ENCODE measurements around the gene CHI3L1. TPM values are rescaled to one million over a fixed set of nuclear protein-coding genes. Genes with fewer than 3 reads are reported as not detected.

CHI3L1 gene
- total RNA-seq, 1 experiment from 2014 or later = not detected

GRCh38 chr1:203159844-203160243 lies 26.7 kb downstream of the CHI3L1 start:
- H2BK15ac ChIP-seq (ENCODE audit: low read depth, low read length) = no peak overlapping the region
- H3T11ph ChIP-seq (ENCODE audit: low read length) = no peak overlapping the region
- no peak overlapping the region for H4K5ac ChIP-seq (ENCODE audit: insufficient read length, low read depth, low read length)
- H3K27ac Mint-ChIP-seq = no peak overlapping the region
- no peak overlapping the region for H3K9ac ChIP-seq (ENCODE audit: extremely low read depth, insufficient read length, low read length)
- H3K4ac ChIP-seq (ENCODE audit: low read depth, low read length) = no peak overlapping the region
- H4K20me1 ChIP-seq (ENCODE audit: control insufficient read depth, insufficient read depth, insufficient read length) = no peaks in the 10 kb centered on the region
- TF ChIP-seq, protein P1, sequence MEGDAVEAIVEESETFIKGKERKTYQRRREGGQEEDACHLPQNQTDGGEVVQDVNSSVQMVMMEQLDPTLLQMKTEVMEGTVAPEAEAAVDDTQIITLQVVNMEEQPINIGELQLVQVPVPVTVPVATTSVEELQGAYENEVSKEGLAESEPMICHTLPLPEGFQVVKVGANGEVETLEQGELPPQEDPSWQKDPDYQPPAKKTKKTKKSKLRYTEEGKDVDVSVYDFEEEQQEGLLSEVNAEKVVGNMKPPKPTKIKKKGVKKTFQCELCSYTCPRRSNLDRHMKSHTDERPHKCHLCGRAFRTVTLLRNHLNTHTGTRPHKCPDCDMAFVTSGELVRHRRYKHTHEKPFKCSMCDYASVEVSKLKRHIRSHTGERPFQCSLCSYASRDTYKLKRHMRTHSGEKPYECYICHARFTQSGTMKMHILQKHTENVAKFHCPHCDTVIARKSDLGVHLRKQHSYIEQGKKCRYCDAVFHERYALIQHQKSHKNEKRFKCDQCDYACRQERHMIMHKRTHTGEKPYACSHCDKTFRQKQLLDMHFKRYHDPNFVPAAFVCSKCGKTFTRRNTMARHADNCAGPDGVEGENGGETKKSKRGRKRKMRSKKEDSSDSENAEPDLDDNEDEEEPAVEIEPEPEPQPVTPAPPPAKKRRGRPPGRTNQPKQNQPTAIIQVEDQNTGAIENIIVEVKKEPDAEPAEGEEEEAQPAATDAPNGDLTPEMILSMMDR (conservative IDR thresholded peaks at IDR 0.05) = no peak
- H3K23me2 ChIP-seq (ENCODE audit: insufficient read length, low read depth, low read length, poor library complexity, severe bottlenecking) = no peaks in the 10 kb centered on the region
- no peak overlapping the region for H2AK5ac ChIP-seq (ENCODE audit: insufficient read length, low read length)
- peaks cover 0 to 6% (median 3%) of the 10 kb centered on the region in 3 experiments; a peak in 3 of 7 replicates for H3K36me3 Mint-ChIP-seq (ENCODE audit: insufficient read depth in 1 of 3, low read depth in 3 of 3)
- no peak overlapping the region for H3K4me2 ChIP-seq (ENCODE audit: insufficient read depth, insufficient read length, low read length)
- no peak overlapping the region for H3K56ac ChIP-seq (ENCODE audit: insufficient read length, low read depth, low read length)
- no peaks in the 10 kb centered on the region; the same call in 1 of the 2 replicates for H3K4me1 ChIP-seq (ENCODE audit: insufficient read depth, low read length)
- peaks cover 15% of the 10 kb centered on the region for H3K27me3 Mint-ChIP-seq (ENCODE audit: low read depth)
- no peaks in the 10 kb centered on the region for H3K9me3 ChIP-seq (ENCODE audit: control insufficient read depth, low read depth, low read length)
- H3K79me2 ChIP-seq (ENCODE audit: insufficient read depth, low read length) = no peaks in the 10 kb centered on the region
- no peak overlapping the region for H2AFZ ChIP-seq (ENCODE audit: low read length)
- H3K14ac ChIP-seq (ENCODE audit: insufficient read depth, low read length) = no peak overlapping the region
- no peaks in the 10 kb centered on the region for H3K27me3 ChIP-seq (ENCODE audit: insufficient read depth, low read length)
- H3K27ac ChIP-seq (ENCODE audit: insufficient read length, low read depth, low read length) = no peak overlapping the region
- H2BK5ac ChIP-seq (ENCODE audit: insufficient read length, low read length) = no peak overlapping the region
- no peak overlapping the region for H2BK120ac ChIP-seq (ENCODE audit: low read depth, low read length, poor library complexity, severe bottlenecking)
- H3K9me3 Mint-ChIP-seq = peaks cover 0 to 9% of the 10 kb centered on the region in 2 experiments; a peak in 3 of 5 replicates
- H3K23ac ChIP-seq (ENCODE audit: insufficient read length, low read depth, low read length) = no peak overlapping the region
- no peaks in the 10 kb centered on the region for H3K79me1 ChIP-seq (ENCODE audit: insufficient read depth, low read depth, low read length, poor library complexity, severe bottlenecking)
- peaks cover 11 to 21% of the 10 kb centered on the region in 2 experiments for H3K4me1 Mint-ChIP-seq
- H4K8ac ChIP-seq (replicated peaks; ENCODE audit: insufficient read length, low read depth, low read length) = no peak overlapping the region
- H4K91ac ChIP-seq (ENCODE audit: insufficient read length, low read depth, low read length) = no peak overlapping the region
- DNase-seq = no peak
- no peak overlapping the region for H2BK20ac ChIP-seq (ENCODE audit: low read depth, low read length, poor library complexity, severe bottlenecking)
- H3K4me3 Mint-ChIP-seq = no peak overlapping the region
- H2BK12ac ChIP-seq (ENCODE audit: insufficient read length, low read depth, low read length) = no peak overlapping the region
- no peak overlapping the region for H3K18ac ChIP-seq (ENCODE audit: insufficient read length, low read depth, low read length)
- no CpG with 5 or more reads among the region's 1 CpG for WGBS (ENCODE audit: extremely low coverage, insufficient read length, low lambda C conversion rate)
